HL-60 (cell line): ENCODE data around the gene PPP1R3A.

Experiments
- SPI1 ChIP-seq: IDR thresholded peaks from 2 replicates; pipeline ENCODE4 v1.6.1; 2012; ENCODE audit warnings: low read depth, mild to moderate bottlenecking, borderline replicate concordance
- TF ChIP-seq, protein P1 (sequence below): IDR thresholded peaks from one replicate; pipeline ENCODE4 v1.5.1; 2011; ENCODE audit warnings: low read length, control low read depth, inconsistent platforms; ENCODE audit not compliant: insufficient read depth

DNA sequence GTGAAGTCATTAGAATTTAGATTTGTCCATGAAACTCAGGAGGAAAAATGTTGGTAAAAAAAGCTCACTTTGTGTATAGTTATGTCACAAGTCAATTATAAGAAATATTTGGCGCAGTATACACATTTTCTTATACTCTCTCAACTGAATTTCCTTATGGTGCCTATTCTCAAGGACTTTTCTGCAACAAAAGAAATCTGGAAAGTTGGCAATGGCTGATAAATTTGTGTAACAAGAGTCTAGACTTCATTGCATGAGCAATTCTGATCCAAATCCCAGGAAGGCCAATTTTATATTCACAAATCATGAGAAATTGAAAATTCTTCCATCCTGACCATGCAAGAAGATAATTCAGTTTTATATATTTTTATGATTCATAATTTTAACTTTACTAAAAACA is 35.7 kb downstream of the PPP1R3A start:
- TF ChIP-seq, protein P1, sequence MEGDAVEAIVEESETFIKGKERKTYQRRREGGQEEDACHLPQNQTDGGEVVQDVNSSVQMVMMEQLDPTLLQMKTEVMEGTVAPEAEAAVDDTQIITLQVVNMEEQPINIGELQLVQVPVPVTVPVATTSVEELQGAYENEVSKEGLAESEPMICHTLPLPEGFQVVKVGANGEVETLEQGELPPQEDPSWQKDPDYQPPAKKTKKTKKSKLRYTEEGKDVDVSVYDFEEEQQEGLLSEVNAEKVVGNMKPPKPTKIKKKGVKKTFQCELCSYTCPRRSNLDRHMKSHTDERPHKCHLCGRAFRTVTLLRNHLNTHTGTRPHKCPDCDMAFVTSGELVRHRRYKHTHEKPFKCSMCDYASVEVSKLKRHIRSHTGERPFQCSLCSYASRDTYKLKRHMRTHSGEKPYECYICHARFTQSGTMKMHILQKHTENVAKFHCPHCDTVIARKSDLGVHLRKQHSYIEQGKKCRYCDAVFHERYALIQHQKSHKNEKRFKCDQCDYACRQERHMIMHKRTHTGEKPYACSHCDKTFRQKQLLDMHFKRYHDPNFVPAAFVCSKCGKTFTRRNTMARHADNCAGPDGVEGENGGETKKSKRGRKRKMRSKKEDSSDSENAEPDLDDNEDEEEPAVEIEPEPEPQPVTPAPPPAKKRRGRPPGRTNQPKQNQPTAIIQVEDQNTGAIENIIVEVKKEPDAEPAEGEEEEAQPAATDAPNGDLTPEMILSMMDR = no peak
- TF ChIP-seq SPI1 = no peak
